ENCODE data around the gene RNF217.
"Not testable (repeated sequence)": the region's sequence is repeated elsewhere in the genome, so short reads cannot be mapped to it uniquely, and the experiment has no call there.

Gene RNF217

GRCh38 chr6:125015152-125015551 is 52.9 kb downstream of the RNF217 start:
- no peak for DNase-seq (ENCODE audit: low spot score)

- no peak for DNase-seq (ENCODE audit: low spot score)
Measured at GRCh38 chr6:125018136-125018535, 55.9 kb downstream of the RNF217 start.

DNA sequence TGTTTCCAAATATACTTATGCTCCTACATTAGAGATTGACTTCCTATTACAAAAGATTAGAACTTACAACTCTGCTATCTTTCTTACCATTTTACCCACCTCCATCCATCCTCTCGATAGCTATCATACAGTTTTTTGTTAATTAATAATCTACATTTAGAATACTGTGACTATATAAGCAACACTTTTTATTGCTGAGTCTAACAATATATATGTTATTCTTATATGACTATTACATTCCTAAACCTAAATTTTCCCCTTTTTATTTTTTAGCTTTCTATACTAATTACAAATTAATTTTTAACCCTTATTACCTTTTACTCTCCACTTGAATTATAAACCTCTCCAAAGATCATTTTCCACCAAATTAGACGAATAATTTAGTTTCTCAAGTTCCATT is 57.0 kb downstream of the RNF217 start:
- DNase-seq (ENCODE audit: low spot score), result no peak

DNA sequence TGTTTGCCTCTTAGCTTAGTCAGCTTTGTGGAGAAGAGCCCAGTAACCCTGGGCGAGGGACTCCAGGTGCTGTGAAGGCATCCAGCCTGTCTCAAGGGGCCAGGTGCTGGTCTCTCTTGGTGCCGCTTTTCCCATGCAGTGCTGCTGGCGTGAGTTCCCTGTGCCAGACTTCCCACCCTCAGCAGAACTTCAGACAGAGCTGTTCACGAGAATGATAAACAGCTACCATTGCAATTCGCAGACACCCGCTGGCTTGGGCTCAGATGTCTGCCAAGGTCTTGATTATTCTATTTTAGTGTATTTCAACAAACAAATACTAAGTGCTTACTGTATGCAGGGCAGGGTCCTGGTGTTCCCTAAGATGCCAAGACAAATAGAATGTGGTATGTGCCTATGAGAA is 57.7 kb downstream of the RNF217 start:
- no peak for DNase-seq (ENCODE audit: low spot score)

GRCh38 chr6:125020385-125020784 is 58.1 kb downstream of the RNF217 start:
- peak; percentile 51 for DNase-seq (ENCODE audit: low spot score)

DNA sequence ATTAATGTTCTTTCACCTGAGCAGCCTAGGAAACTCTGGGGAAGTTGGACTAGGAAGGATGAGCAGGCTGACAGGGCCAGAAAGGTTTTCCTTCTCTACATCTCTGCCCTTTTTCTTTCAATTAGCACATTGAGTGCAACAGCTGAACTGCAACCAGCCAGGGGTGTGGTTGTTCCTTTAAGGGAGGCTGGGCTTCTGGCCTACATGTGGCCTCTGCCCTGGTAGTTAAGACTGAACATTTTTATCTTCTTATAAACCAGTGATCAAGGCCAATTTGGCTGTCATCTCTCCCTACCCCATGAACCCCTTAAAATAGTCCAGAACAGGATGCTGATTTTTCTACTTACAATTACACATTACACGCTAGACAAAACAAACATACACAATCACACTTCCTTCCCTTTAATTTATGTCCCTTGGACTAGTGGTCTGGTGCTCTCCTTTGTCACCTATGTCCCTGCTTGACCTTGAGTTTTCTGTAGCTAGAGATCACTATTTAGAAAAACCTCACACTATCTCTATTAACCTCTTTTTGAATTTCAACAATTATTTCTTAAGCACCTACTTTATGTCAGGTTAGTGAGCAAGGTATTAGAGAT is 60.3 kb downstream of the RNF217 start:
- no peak for DNase-seq (ENCODE audit: low spot score)

GRCh38 chr6:125025164-125025854 is 63.1 kb downstream of the RNF217 start:
- no peak for DNase-seq (ENCODE audit: low spot score)

DNA sequence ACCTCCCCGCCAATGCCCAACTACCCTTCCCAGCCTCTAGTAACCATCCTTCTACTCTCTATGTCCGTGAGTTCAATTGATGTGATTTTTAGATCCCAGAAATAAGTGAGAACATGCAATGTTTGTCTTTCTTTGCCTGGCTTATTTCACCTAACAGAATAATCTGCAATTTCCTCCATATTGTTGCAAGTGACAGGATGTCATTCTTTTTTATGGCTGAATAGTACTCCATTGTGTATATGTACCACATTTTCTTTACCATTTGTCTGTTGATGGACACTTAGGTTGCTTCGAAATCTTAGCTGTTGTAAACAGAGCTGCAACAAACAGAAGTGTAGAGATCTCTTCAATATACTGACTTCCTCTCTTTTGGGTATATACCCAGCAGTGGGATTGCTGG is 65.0 kb downstream of the RNF217 start:
- DNase-seq (ENCODE audit: low spot score), result no peak

- no peak for DNase-seq (ENCODE audit: low spot score)
Measured at GRCh38 chr6:125030969-125031368, 68.7 kb downstream of the RNF217 start.

GRCh38 chr6:125031385-125031784 is 69.1 kb downstream of the RNF217 start:
- no peak for DNase-seq (ENCODE audit: low spot score)

DNA sequence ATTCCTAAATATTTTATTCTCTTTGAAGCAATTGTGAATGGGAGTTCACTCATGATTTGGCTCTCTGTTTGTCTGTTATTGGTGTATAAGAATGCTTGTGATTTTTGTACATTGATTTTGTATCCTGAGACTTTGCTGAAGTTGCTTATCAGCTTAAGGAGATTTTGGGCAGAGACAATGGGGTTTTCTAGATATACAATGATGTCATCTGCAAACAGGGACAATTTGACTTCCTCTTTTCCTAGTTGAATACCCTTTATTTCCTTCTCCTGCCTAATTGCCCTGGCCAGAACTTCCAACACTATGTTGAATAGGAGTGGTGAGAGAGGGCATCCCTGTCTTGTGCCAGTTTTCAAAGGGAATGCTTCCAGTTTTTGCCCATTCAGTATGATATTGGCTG is 72.7 kb downstream of the RNF217 start:
- not testable (repeated sequence) for DNase-seq (ENCODE audit: low spot score)

DNA sequence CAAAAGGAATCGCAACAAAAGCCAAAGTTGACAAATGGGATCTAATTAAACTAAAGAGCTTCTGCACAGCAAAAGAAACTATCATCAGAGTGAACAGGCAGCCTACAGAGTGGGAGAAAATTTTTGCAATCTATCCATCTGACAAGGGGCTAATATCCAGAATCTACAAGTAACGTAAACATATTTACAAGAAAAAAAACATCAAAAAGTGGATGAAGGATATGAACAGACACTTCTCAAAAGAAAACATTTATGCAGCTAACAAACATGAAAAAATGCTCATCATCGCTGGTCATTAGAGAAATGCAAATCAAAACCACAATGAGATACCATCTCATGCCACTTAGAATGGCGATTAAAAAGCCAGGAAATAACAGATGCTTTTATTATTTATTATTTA is 74.2 kb downstream of the RNF217 start:
- DNase-seq (ENCODE audit: low spot score), result not testable (repeated sequence)

DNA sequence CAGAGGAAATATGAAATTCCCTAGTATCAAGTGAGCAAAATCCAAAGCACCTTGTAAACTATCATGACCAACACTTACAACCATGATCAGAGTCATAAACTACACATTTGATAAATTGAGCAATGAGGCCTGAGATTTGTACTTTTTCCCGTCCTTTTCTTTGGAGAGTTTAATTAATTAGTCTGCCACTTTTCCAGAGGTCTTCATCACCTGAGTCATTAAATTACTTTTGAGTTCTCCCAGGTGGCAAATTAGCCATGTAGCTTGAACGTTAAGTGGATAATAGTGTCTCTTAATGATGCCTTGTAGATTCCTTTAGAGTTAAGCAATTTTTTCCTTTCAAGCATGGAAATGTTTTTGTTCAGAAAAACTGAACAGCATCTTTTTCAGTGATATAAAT is 75.6 kb downstream of the RNF217 start:
- no peak for DNase-seq (ENCODE audit: low spot score)

DNA sequence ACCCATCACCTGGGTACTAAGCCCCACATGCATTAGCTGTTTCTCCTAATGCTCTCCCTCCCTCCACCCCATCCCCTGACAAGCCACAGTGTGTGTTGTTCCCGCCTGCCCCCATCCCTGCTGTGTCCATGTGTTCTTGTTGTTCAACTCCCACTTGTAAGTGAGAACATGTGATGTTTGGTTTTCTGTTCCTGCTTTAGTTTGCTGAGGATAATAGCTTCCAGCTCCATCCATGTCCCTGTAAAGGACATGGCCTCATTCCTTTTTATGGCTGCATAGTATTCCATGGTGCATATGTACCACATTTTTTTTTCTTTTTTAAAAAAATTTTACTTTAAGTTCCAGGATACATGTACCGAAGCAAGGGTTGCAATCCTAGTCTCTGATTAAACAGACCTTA is 76.7 kb downstream of the RNF217 start:
- DNase-seq (ENCODE audit: low spot score), result no peak

- DNase-seq (ENCODE audit: low spot score), result no peak
Measured at GRCh38 chr6:125041740-125042459, 79.7 kb downstream of the RNF217 start.

DNA sequence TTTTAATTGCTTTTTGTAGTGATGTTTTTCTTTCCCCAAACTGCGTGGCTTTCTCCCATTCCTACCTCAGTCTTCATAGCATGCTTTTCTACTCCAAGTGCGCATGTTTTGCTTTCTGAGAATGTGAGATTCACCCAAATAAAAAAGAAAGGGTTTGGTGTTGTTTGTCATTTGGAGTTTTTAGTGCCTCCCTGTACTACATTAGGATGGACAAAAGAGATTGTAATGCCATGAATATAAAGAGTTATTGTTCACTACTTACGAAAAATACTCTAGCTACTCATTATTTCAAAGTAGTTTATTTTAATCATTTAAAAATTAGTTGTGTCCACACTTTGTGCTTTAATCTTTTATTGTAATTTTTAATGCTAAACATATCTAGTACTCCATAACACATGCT is 81.8 kb downstream of the RNF217 start:
- DNase-seq (ENCODE audit: low spot score), result peak; percentile 81

DNA sequence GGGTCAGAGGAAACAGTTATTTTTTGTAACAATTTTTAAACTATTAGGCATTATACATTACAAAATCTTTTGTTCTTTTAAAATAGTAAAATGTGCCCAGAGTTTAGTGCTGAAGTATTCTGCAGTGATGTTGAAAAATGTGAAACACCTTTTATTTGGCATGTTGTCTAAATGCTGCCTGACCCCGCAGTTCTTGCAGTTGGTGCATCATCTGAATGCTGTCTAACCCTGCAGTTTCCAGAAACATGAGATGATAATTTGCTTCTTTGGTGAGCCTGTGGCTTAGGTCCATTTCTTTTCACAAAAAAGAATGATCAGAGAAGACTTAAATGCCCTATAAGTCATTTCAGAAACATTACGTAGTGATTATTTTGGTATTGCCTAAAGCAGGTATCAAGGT is 82.4 kb downstream of the RNF217 start:
- DNase-seq (ENCODE audit: low spot score), result no peak

DNA sequence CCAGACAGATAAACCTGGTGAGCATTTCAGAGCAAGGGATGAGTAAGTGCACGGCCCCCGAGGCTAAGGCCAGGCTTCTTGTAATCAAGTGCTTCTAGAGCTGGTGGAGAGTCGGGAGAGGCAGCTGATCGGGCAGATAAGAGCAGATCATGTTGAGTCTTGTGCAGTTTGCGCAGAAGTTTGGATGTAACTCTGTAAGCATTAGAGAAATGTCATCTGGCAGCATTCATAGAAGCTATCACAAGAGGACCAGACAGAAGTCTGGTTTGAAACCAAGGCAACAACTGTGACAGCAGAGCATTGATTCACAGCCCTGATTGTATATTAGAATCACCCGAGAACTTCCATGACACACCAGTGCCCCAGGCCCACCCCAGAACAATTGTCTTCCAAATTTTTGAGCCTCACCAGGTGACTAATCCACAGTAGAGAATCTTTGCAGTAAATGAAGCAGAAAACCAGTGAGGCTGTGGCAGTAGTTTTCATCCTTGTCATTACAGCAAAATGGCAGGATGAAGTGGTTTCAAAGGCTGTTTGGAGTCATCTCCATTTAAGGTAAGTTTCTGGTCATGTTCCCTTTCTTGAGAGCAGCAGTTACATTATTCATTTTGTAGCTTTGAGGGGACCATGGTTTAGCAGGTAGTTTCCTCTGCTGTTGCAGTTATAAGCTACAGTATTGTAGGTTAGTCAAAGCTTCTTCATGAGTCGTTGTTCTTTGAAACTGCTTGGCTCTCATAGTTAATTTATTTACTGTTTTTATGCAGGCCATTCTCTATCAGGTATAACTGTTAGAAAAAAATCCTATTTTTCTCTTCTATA is 84.1 kb downstream of the RNF217 start:
- no peak for DNase-seq (ENCODE audit: low spot score)

DNA sequence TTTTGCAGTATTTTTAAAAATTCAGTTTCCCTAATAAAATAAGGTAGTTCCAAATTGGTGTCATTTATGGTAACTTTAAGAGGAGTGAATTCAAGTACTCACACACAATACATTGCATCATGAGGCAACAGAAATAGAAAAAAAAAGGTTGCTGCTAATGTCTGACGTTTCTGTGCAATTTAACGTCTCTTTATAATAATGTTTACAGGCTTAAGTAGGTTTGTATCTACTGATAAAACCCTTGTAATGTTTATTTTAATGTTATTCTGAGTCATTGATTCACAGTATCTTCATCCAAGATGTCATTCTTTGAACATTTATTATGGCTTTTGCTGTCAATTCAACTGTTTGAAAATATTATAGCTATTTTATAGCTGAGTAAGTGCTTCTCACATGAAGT is 86.0 kb downstream of the RNF217 start:
- no peak for DNase-seq (ENCODE audit: low spot score)

GRCh38 chr6:125050663-125051318 is 88.6 kb downstream of the RNF217 start:
- no peak for DNase-seq (ENCODE audit: low spot score)

DNA sequence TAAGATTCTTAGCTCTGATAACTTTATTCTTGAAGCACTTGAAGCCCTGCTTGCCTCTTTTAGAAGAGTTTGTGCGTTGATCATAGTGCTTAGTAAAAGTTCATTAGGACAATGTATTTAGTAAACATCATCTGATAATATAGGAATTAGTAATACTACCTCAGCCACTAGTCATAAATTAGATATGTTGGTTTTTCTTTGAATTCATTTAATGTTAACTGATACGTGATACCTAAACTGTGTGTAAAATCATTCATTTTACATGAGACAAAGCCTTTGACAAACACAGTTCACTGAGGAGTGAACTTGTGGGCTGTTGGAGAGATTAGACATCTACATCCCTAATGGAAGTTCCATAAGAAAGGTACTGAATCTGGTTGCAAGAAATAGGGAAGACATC is 91.6 kb downstream of the RNF217 start:
- DNase-seq (ENCODE audit: low spot score), result no peak

- peak; percentile 75 for DNase-seq (ENCODE audit: low spot score)
Measured at GRCh38 chr6:125054331-125054730, 92.1 kb downstream of the RNF217 start.
